Measurements from ENCODE around the gene TGFBR1. TPM values are rescaled to one million over a fixed set of nuclear protein-coding genes. Genes with fewer than 3 reads are reported as not detected.

TGFBR1 gene
- total and polyA plus RNA-seq, 8 donors: 34.6 to 74.1 (median 41.3) TPM

GRCh38 chr9:99181621-99182020 lies 76.7 kb downstream of the TGFBR1 start:
- ATAC-seq (no peak), DNase-seq (no peak)
- no peaks in the 10 kb centered on the region for H3K27me3 ChIP-seq
- no peak for TF ChIP-seq CTCF (IDR thresholded peaks at IDR 0.05)
- H3K4me3 ChIP-seq: no peak overlapping the region
- intact Hi-C loops (cut with DNase I): no loop called here
- peaks cover 5 to 12% of the 10 kb centered on the region in 2 donors for H3K4me1 ChIP-seq
- no peak overlapping the region for H3K27ac ChIP-seq
- no peaks in the 10 kb centered on the region for H3K36me3 ChIP-seq
- no peaks in the 10 kb centered on the region for H3K9me3 ChIP-seq

- H3K9me3 ChIP-seq: no peaks in the 10 kb centered on the region
- H3K4me1 ChIP-seq: peaks cover 5 to 12% of the 10 kb centered on the region in 2 donors
- intact Hi-C loops (cut with DNase I): no loop called here
- no peak overlapping the region for H3K4me3 ChIP-seq
- no peaks in the 10 kb centered on the region for H3K27me3 ChIP-seq
- no peak for TF ChIP-seq CTCF (IDR thresholded peaks at IDR 0.05)
- ATAC-seq (no peak), DNase-seq (no peak)
- no peak overlapping the region for H3K27ac ChIP-seq
- no peaks in the 10 kb centered on the region for H3K36me3 ChIP-seq
Observed at GRCh38 chr9:99182356-99182755, 77.4 kb downstream of the TGFBR1 start.

- peaks cover 5 to 12% of the 10 kb centered on the region in 2 donors for H3K4me1 ChIP-seq
- no peaks in the 10 kb centered on the region for H3K9me3 ChIP-seq
- no peak for TF ChIP-seq CTCF (IDR thresholded peaks at IDR 0.05)
- intact Hi-C loops (cut with DNase I): no loop called here
- no peak overlapping the region for H3K4me3 ChIP-seq
- H3K27me3 ChIP-seq: no peaks in the 10 kb centered on the region
- DNase-seq: no peak
- ATAC-seq: no peak
- no peak overlapping the region for H3K27ac ChIP-seq
- no peaks in the 10 kb centered on the region for H3K36me3 ChIP-seq
Observed at GRCh38 chr9:99183616-99184015, 78.7 kb downstream of the TGFBR1 start.

GRCh38 chr9:99184110-99184474 lies 79.2 kb downstream of the TGFBR1 start:
- Histone ChIP-seq H3K4me3 (no peak overlapping the region), H3K4me1 (peaks cover 5 to 12% of the 10 kb centered on the region in 2 donors), H3K27me3 (no peaks in the 10 kb centered on the region), H3K9me3 (no peaks in the 10 kb centered on the region), H3K36me3 (no peaks in the 10 kb centered on the region), H3K27ac (no peak overlapping the region)
- ATAC-seq: peak; percentile 18
- DNase-seq: no peak
- intact Hi-C loops (cut with DNase I): no loop called here
- no peak for TF ChIP-seq CTCF (IDR thresholded peaks at IDR 0.05)

- intact Hi-C loops (cut with DNase I): no loop called here
- H3K9me3 ChIP-seq: no peaks in the 10 kb centered on the region
- no peak overlapping the region for H3K27ac ChIP-seq
- TF ChIP-seq CTCF (IDR thresholded peaks at IDR 0.05): peak; percentile 91 to 94
- peaks cover 5 to 12% of the 10 kb centered on the region in 2 donors for H3K4me1 ChIP-seq
- no peaks in the 10 kb centered on the region for H3K27me3 ChIP-seq
- DNase-seq (peak; percentile 77 to 97 (median 84)), ATAC-seq (peak; percentile 97)
- no peaks in the 10 kb centered on the region for H3K36me3 ChIP-seq
- no peak overlapping the region for H3K4me3 ChIP-seq
Observed at GRCh38 chr9:99184475-99185347, 79.8 kb downstream of the TGFBR1 start.
